Measurements from ENCODE around the gene EVA1C.

GRCh38 chr21:32482565-32483292 is 70.2 kb downstream of the EVA1C start:
- TF ChIP-seq, protein P1, sequence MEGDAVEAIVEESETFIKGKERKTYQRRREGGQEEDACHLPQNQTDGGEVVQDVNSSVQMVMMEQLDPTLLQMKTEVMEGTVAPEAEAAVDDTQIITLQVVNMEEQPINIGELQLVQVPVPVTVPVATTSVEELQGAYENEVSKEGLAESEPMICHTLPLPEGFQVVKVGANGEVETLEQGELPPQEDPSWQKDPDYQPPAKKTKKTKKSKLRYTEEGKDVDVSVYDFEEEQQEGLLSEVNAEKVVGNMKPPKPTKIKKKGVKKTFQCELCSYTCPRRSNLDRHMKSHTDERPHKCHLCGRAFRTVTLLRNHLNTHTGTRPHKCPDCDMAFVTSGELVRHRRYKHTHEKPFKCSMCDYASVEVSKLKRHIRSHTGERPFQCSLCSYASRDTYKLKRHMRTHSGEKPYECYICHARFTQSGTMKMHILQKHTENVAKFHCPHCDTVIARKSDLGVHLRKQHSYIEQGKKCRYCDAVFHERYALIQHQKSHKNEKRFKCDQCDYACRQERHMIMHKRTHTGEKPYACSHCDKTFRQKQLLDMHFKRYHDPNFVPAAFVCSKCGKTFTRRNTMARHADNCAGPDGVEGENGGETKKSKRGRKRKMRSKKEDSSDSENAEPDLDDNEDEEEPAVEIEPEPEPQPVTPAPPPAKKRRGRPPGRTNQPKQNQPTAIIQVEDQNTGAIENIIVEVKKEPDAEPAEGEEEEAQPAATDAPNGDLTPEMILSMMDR (IDR thresholded peaks at IDR 0.05; ENCODE audit: extremely low read depth in 1 of 2, insufficient read depth in 1 of 2, low read depth in 1 of 2, low read length in 2 of 2) = no peak
- no peak for TF ChIP-seq POLR2AphosphoS5 (IDR thresholded peaks at IDR 0.05; ENCODE audit: insufficient read depth, low read depth, low read length)
- TF ChIP-seq EZH2 (IDR thresholded peaks at IDR 0.05; ENCODE audit: borderline replicate concordance, low read depth, low read length, severe bottlenecking) = no peak
- no peak for TF ChIP-seq FOS (IDR thresholded peaks at IDR 0.05; ENCODE audit: borderline replicate concordance, insufficient read depth, low read length)
- TF ChIP-seq, protein P2, sequence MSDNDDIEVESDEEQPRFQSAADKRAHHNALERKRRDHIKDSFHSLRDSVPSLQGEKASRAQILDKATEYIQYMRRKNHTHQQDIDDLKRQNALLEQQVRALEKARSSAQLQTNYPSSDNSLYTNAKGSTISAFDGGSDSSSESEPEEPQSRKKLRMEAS (IDR thresholded peaks at IDR 0.05; ENCODE audit: insufficient read depth, insufficient read length) = no peak
- TF ChIP-seq POLR2A (IDR thresholded peaks at IDR 0.05; ENCODE audit: low read depth, low read length) = no peak
- no peak for TF ChIP-seq MYC (IDR thresholded peaks at IDR 0.05; ENCODE audit: low read depth, low read length)
- TF ChIP-seq GATA2 (IDR thresholded peaks at IDR 0.05; ENCODE audit: insufficient read depth, insufficient read length, low read depth, low read length) = no peak
- no peak for TF ChIP-seq JUN (IDR thresholded peaks at IDR 0.05; ENCODE audit: borderline replicate concordance, insufficient read depth, insufficient read length, low read depth)

All from endothelial cell of umbilical vein (primary cell).